NB4 (cell line): ENCODE results near the gene FJX1.

ENCODE experiments used
- DNase-seq: peaks from one replicate; pipeline ENCODE4 v3.0.0; 2010; ENCODE audit warnings: low read depth
- H3K4me3 ChIP-seq: one replicate; pipeline ENCODE4 v1.5.1; 2011; ENCODE audit warnings: mild to moderate bottlenecking, low read depth, low read length, moderate library complexity
- MYC ChIP-seq: IDR thresholded peaks from 2 replicates; pipeline ENCODE4 v1.6.1; 2011; ENCODE audit warnings: low read depth, low read length
- POLR2A ChIP-seq: IDR thresholded peaks from 2 replicates; pipeline ENCODE4 v1.6.1; 2011; ENCODE audit warnings: mild to moderate bottlenecking; ENCODE audit not compliant: insufficient read length; ENCODE audit errors: extremely low read depth
- TF ChIP-seq, protein P1 (sequence below): IDR thresholded peaks from one replicate; pipeline ENCODE4 v1.5.1; 2012; ENCODE audit warnings: low read depth, low read length
- TF ChIP-seq, protein P2 (sequence below): IDR thresholded peaks from 2 replicates; pipeline ENCODE4 v1.6.1; 2011; ENCODE audit warnings: low read depth, low read length

The FJX1 gene

DNA sequence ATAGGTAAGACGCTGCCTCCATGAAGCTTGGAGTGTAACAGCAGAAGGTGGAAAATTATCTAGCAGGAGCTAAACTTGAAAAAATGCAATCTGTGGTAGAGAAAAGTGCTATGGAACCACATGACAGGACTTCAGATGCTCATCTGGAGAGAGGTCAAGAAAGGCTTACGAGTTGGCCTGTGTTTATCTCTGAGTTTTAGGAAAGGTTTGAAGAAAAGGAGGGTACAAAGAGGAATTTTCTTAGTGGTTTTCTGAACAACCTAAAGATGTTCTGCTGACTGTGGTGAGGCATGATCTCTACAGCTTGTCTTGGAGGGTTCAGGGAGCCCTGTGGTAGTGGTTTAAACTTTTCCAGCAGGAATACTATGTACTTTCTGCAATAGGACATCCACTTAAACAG lies 8.2 kb downstream of the FJX1 start:
- TF ChIP-seq MYC (no peak), POLR2A (no peak)
- TF ChIP-seq, protein P1, sequence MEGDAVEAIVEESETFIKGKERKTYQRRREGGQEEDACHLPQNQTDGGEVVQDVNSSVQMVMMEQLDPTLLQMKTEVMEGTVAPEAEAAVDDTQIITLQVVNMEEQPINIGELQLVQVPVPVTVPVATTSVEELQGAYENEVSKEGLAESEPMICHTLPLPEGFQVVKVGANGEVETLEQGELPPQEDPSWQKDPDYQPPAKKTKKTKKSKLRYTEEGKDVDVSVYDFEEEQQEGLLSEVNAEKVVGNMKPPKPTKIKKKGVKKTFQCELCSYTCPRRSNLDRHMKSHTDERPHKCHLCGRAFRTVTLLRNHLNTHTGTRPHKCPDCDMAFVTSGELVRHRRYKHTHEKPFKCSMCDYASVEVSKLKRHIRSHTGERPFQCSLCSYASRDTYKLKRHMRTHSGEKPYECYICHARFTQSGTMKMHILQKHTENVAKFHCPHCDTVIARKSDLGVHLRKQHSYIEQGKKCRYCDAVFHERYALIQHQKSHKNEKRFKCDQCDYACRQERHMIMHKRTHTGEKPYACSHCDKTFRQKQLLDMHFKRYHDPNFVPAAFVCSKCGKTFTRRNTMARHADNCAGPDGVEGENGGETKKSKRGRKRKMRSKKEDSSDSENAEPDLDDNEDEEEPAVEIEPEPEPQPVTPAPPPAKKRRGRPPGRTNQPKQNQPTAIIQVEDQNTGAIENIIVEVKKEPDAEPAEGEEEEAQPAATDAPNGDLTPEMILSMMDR, result no peak
- TF ChIP-seq, protein P2, sequence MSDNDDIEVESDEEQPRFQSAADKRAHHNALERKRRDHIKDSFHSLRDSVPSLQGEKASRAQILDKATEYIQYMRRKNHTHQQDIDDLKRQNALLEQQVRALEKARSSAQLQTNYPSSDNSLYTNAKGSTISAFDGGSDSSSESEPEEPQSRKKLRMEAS, result no peak
- DNase-seq, result no peak
- no peak overlapping the region for H3K4me3 ChIP-seq

DNA sequence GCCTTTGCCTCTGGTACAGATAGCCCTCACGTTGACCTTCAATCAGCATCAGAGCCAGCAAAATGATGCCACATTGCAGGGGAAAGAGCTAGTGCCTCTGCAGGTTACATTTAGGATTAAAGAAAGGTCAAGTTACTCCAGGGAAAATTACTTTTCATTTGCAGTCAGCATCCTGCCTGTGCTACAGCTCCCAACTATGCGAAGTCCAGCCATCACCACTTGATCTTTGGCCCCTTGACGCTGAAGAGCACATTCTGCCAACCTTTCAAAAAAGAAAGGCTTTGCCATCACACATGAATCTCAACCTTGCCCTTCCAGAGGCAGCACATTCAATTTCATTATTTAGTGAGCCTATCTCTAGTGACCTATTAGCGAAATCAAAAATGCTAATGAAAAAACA lies 11.3 kb downstream of the FJX1 start:
- no peak for DNase-seq
- H3K4me3 ChIP-seq, result no peak overlapping the region
- TF ChIP-seq MYC (no peak), POLR2A (no peak)
- TF ChIP-seq, protein P2, result no peak
- TF ChIP-seq, protein P1, result no peak

- TF ChIP-seq, protein P1, result no peak
- no peak for TF ChIP-seq MYC
- TF ChIP-seq, protein P2, result no peak
- TF ChIP-seq POLR2A, result no peak
- no peak overlapping the region for H3K4me3 ChIP-seq
- no peak for DNase-seq
These were observed 11.7 kb downstream of the FJX1 start for GRCh38 chr11:35629914-35630313.

DNA sequence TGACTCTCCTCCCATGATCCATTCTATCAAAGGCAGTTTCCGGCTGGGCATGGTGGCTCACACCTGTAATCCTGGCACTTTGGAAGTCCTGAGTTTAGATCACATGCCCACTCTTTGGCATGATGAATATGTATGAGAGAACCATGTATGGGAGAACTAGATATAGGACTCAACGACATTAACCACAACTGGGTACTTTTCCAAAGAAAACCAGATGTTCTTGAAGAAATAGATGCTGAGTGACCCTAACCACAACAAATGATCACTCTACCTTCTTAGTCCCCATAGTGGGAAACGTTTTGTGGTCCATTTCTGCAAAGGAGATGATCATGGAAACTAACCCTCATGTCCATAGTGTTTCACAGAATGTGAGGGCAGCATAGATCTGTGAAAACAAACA lies 13.6 kb downstream of the FJX1 start:
- no peak for TF ChIP-seq POLR2A
- TF ChIP-seq, protein P2, result no peak
- DNase-seq, result no peak
- no peak overlapping the region for H3K4me3 ChIP-seq

GRCh38 chr11:35632301-35632700 lies 14.0 kb downstream of the FJX1 start:
- DNase-seq, result no peak
- TF ChIP-seq, protein P2, result no peak
- TF ChIP-seq, protein P1, result no peak
- no peak for TF ChIP-seq MYC
- no peak for TF ChIP-seq POLR2A
- no peak overlapping the region for H3K4me3 ChIP-seq

DNA sequence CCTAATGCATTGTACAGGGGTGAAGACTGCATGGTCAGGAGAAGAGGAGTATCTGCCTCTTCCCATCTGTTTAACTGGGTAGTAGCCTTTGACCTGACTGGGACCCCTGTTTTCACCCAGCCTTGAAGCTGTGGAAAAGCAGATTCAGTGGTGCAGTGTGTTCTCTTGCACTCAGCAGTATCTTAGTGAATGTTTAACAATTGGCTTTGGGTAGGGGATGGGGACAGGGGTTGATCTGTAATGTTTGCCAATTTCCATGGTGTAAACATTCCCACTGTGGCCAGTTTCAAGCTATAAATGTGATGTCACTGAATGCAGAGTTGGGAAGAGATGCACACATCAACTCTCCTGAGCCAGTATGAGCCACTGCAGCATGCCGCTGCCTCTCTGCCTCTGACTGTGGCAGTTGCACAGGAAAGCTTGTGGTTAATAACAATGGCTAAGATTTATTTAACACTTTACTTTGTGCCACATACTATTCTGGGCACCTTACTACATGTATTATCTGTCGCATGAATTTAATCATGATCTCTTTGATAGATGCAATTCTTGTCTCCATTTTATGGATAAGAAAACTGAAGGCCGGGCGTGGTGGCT lies 15.7 kb downstream of the FJX1 start:
- no peak for DNase-seq
- no peak overlapping the region for H3K4me3 ChIP-seq
- TF ChIP-seq, protein P2, result no peak
- TF ChIP-seq MYC, result no peak
- no peak for TF ChIP-seq POLR2A
- TF ChIP-seq, protein P1, result no peak
